HG02840 (cell line): ENCODE measurements around the gene SRGAP2C.
A peak's percentile ranks its signal among the peaks of the same experiment; 100 is the strongest.
"Not testable (repeated sequence)": the region's sequence is repeated elsewhere in the genome, so short reads cannot be mapped to it uniquely, and the experiment has no call there.

ENCODE experiments used
- ATAC-seq: cut with Tn5 transposase; IDR thresholded peaks from one replicate; pipeline ENCODE4 v1.9.1; 2021; ENCODE audit warnings: mild to moderate bottlenecking, moderate library complexity, moderate number of reproducible peaks; ENCODE audit not compliant: unreplicated experiment, low FRiP score

Gene SRGAP2C

GRCh38 chr1:121184290-121185127 is at the start of gene SRGAP2C, which contains the start of gene FAM72B:
Gene SRGAP2C (plus strand): TSS chr1:121184975. CDS start chr1:121187447, 2,472 bp downstream.
Gene FAM72B (minus strand): TSS chr1:121184340. CDS start chr1:121183489, 851 bp downstream.
- peak; percentile 84 for ATAC-seq

DNA sequence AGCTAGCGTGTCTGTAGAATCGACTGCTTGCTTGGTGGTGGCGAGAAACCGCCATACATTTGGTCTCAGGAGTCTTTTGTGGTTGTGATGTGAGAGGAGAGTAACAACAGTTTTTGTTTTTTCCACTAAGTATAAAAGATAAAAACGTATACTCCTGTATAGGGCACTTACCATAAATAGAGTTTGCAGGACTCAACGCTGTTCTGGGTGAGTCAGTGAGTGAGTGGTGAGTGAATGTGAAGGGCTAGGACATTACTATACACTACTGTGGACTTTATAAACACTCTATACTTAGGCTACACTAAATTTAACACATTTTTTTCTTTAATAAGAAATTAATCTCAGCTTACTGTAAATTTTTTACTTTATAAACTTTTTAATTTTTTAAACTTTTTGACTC is 44.4 kb upstream of the SRGAP2C start:
- ATAC-seq: not testable (repeated sequence)

GRCh38 chr1:121148489-121149190 is 36.1 kb upstream of the SRGAP2C start:
- ATAC-seq: not testable (repeated sequence)

DNA sequence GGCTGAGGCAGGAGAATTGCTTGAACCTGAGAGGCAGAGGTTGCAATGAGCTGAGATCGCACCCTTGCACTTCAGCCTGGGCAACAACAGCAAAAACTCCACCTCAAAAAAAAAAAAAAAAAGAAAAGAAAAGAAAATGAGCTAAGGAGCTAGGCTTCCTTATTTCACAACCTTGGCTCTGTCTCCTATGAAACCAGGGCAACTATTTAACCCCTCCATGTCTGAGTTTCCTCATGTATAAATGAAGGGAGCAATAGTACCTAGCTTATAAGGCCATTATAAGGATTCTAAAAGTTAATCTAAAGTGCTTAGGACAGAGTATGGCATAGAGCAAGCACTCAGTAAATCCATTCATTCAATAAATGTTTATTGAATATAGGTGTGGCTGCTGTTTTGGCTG is 33.5 kb upstream of the SRGAP2C start:
- not testable (repeated sequence) for ATAC-seq

DNA sequence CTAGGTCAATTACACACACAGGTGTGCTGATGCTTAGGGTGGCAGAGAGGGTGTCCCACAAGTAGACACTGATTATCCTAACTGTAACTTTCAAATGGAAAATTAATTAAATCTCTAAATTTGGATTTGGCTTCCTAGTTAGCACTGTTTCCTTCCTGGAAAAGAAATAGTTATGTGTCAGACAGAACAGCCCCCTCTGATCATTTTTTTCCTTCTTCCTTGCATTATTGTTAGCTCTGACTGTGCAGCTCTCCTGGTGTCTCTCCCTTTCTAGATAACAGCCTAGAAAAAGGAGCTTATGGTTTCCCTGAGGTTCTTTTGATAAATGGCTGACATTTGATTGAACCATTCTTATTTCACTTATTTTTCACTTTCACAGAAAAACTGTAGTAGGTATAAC is 32.0 kb upstream of the SRGAP2C start:
- ATAC-seq: not testable (repeated sequence)

DNA sequence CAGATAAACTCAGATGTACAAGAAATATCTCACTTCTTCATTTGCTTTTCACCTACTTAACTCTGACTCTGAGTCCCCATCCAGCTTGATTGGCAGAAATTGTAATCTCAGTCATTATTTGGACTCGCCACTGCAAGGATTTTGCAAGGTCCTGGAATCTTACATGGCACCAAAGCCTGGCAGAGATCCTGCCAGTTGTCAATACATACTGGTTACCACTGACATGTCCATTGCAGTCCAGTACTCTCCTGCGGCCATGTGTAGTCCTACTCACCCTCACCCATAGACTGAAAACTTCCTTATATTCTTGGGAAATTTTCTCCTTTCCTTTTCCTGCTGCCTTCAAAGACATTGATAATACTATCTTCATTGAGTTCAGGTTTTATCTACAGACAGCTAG is 30.0 kb upstream of the SRGAP2C start:
- not testable (repeated sequence) for ATAC-seq

GRCh38 chr1:121155671-121156358 is 29.0 kb upstream of the SRGAP2C start:
- not testable (repeated sequence) for ATAC-seq

- not testable (repeated sequence) for ATAC-seq
These were observed 27.7 kb upstream of the SRGAP2C start for GRCh38 chr1:121156958-121157603.

GRCh38 chr1:121157609-121158008 is 27.2 kb upstream of the SRGAP2C start:
- ATAC-seq: not testable (repeated sequence)

DNA sequence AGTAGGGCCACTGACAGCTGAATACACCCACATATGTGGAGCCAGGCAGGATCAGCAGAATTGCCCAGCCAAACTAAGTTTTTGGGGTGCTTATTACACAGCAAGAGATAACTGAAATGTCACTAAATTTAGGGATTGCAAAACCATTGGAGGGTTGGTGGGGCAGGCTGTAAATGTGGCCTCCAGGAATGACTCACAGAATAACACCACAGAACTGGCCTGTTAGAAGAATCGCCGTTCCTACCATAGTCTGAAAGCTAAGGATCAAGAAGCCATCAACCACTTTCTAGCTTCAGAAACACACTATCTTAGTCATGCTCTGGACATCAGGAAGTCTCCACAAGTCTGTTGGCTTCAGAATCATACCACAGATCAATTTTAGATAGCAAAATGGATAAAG is 24.7 kb upstream of the SRGAP2C start:
- not testable (repeated sequence) for ATAC-seq

DNA sequence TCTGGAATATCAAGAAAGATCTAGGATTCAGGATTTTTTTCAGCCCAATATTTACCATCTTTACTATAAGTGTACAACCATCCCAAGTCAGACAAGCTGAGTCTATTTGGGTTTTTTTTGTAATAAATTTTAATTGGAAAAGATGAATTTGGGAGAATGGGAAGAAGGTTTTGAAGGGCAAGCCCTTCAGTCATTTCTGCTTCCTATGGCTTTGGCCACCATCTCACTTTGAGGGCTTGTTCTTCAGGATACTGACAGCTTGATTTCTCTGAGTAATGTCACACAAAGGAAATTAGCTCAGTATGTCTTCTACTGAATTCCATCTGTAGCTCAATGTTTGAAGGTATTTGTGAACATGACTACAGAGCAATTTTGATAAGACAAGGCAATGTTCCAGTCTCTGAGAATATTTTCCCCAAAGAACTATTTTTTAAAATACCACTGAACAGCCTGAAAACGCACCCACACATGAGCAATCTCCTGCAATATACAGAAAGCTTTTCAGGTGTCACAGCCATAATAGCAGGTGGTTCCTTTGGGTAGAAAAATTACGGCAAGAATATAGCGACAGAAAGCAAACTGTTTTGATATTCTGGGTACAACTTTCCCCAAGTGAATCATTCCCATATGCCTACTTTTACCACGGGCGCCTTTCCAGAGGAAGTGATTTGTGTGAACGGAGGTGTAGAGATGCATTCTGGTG is 23.4 kb upstream of the SRGAP2C start:
- not testable (repeated sequence) for ATAC-seq

GRCh38 chr1:121163850-121164757 is 20.7 kb upstream of the SRGAP2C start:
- not testable (repeated sequence) for ATAC-seq

DNA sequence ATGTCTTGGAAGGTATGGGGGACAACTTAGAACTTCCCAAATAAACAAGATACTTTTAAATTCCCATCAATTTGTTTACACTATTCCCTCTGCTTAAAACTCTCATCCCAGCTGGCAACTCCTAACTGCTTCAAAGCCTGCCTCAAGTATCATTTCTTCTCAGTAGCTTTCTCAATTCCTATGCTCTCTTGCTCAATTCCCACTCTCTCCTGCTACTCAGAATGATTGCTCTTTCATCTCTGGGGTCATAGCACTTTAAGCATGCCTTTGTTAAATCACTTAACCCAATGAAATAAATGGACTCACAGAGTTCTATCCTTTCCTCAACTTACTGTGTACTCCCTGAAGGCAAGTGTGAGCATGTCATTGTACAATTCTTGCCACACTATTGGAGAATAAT is 19.5 kb upstream of the SRGAP2C start:
- not testable (repeated sequence) for ATAC-seq

- ATAC-seq: not testable (repeated sequence)
These were observed 17.5 kb upstream of the SRGAP2C start for GRCh38 chr1:121167225-121167738.

GRCh38 chr1:121168152-121168668 is 16.6 kb upstream of the SRGAP2C start:
- ATAC-seq: not testable (repeated sequence)

GRCh38 chr1:121176649-121177048 is 8.1 kb upstream of the SRGAP2C start:
- not testable (repeated sequence) for ATAC-seq

GRCh38 chr1:121178197-121178596 is 6.6 kb upstream of the SRGAP2C start:
- not testable (repeated sequence) for ATAC-seq

GRCh38 chr1:121183867-121184266 is 908 bp upstream of the SRGAP2C start:
- not testable (repeated sequence) for ATAC-seq
